OCI-LY3 (cell line): Measurements from ENCODE around the gene FLVCR1.

Source experiments
- EZH2phosphoT487 ChIP-seq: fragments of 200-600 bp; shearing (Covaris generic); IDR thresholded peaks from 2 replicates; pipeline ENCODE4 v1.6.1; 2018; ENCODE audit warnings: antibody characterized with exemption, mixed run types, low read depth
- TF ChIP-seq, protein P1 (sequence below): fragments of 200-600, 300-600 bp; sonication (generic); IDR thresholded peaks from 2 replicates; pipeline ENCODE4 v1.5.1; 2014; ENCODE audit warnings: antibody characterized with exemption, low read length, low read depth

DNA sequence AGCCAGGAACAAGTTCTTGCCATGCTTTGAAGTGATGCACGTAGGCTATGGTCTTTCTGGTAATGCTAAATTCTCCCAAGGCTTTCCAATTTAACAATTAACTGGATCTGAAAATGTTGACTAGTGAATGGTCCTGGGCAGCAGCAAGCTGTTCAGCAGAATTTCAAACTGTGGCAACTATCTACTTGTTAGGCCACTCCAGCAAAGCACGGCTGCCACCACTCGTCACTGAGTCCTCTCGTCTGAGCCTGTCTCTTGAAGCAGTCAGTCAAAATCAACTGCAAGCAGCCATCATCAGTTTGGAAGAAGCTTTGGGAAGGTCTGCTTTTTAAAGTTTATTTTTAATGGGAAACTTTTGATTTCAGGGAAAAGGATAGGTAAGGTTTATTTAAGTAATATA lies 6.1 kb downstream of the FLVCR1 start:
- TF ChIP-seq, protein P1, sequence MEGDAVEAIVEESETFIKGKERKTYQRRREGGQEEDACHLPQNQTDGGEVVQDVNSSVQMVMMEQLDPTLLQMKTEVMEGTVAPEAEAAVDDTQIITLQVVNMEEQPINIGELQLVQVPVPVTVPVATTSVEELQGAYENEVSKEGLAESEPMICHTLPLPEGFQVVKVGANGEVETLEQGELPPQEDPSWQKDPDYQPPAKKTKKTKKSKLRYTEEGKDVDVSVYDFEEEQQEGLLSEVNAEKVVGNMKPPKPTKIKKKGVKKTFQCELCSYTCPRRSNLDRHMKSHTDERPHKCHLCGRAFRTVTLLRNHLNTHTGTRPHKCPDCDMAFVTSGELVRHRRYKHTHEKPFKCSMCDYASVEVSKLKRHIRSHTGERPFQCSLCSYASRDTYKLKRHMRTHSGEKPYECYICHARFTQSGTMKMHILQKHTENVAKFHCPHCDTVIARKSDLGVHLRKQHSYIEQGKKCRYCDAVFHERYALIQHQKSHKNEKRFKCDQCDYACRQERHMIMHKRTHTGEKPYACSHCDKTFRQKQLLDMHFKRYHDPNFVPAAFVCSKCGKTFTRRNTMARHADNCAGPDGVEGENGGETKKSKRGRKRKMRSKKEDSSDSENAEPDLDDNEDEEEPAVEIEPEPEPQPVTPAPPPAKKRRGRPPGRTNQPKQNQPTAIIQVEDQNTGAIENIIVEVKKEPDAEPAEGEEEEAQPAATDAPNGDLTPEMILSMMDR: peak; percentile 33; the same call in 1 of the 2 replicates
- TF ChIP-seq EZH2phosphoT487: no peak
